GM21576 (cell line): ENCODE measurements around the gene NKX6-2.

ENCODE experiments used
- ATAC-seq: cut with Tn5 transposase; IDR thresholded peaks from one replicate; pipeline ENCODE4 v1.9.1; 2021; ENCODE audit warnings: mild to moderate bottlenecking, moderate library complexity; ENCODE audit not compliant: unreplicated experiment

Gene NKX6-2

DNA sequence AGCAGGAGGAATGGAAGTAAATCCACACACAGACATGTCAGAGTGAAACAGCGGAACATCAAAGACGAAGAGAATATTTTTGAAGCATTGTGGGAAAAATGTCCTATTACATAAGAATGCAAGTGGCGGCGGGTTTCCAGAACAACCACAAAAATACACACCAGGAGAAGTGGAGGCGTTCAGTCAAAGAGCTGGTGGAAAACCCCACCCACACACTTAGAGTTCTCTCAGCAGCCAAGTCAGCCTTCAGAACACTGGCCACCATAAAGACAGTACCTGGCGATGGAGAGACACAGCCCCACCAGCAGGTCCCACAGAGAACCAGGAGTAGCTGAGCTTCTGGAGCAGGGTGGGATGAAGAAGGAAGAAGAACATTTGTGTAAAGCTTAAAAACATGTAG is 23.7 kb downstream of the NKX6-2 start:
- no peak for ATAC-seq

DNA sequence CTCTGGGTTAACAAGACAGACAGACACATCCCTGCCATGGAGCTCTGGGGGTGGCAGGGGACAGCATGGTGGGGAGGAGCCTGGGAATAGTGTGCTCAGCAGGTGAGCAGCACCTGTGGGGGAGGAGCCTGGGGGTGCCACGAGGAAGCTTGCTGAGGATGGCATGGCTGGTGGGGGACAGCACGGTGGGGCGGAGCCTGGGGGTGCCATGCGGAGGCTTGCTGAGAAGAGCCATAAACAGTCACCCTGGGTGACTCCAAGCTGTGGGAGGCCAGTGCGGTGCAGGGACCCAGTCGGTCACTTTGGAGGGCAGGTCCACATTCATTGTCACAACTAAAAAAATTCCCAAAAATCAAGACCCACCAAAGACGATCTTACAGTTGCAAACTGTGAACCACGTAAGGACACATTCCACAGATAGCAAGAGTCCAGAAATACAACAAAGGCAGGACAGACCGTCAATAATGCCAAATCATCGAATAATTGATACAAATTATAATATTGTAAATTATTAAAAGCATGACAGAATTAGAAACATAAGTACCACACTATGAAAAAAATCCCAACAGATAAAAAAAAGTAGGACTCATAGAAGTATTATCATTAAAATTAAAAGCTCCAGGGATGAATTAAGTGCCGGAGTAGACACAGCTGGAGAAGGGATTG is 24.4 kb downstream of the NKX6-2 start:
- no peak for ATAC-seq

DNA sequence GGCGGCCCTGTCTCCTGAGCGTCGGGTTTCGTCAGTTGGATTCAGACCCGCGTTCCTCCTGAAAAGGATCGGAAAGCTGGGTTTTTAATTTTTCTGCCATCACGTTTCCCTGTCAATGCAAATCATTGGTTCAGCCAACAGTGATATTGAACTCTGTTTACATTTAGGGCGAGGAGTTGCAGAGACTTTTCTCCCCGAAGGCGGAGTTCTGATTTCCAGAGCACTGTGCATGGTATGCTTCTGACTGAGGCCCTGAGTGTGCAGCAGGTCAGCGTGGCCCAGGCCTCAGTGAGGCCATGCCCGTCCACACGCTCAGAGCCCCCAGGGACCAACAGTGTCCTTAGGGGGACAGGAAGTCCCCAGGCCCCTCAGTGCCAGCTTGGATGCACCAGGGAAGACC is 27.1 kb downstream of the NKX6-2 start:
- ATAC-seq, result no peak

- no peak for ATAC-seq
Observed at GRCh38 chr10:132757171-132757570, 28.8 kb downstream of the NKX6-2 start.

GRCh38 chr10:132756591-132756990 is 29.4 kb downstream of the NKX6-2 start:
- ATAC-seq, result no peak

DNA sequence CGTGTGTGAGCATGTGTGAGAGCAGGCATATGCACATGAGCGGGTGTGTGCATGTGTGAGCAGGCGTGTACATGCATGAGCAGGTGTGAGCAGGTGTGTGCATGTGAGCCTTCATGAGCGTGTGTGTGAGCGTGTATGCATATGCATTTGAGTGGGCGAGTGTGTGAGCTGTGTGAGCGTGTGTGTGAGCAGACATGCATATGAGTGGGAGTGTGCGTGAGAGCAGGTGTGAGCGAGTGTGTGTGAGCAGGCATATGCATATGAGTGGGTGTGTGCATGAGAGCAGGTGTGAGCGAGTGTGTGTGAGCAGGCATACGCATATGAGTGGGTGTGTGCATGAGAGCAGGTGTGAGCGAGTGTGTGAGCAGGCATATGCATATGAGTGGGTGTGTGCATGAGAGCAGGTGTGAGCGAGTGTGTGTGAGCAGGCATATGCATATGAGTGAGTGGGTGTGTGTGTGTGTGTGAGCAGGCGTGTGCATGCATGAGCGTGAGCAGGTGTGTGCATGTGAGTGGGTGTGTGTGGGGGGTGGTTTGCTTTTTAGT is 30.7 kb downstream of the NKX6-2 start:
- ATAC-seq, result no peak

GRCh38 chr10:132754071-132754470 is 31.9 kb downstream of the NKX6-2 start:
- ATAC-seq, result no peak

DNA sequence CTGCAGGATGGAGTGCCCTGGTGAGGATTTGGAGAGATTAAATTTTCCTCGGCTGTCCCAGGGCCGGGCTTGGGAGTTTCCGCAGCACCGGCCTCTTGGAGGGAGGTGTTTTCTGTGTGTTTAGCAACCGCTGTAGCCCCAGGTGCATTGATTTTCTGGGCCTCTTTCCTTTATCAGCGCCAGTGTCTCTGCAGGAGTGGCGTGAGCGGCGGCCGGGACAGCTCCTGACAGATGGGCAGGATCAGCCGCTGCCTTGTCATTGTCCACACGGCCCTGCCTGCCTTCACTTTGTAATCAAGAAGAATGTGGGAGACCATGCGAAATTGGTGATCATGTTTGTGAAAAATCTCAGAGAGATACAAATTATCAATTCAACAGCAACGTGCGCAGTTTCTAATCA is 32.4 kb downstream of the NKX6-2 start:
- ATAC-seq, result no peak

- no peak for ATAC-seq
Observed at GRCh38 chr10:132752961-132753360, 33.0 kb downstream of the NKX6-2 start.

DNA sequence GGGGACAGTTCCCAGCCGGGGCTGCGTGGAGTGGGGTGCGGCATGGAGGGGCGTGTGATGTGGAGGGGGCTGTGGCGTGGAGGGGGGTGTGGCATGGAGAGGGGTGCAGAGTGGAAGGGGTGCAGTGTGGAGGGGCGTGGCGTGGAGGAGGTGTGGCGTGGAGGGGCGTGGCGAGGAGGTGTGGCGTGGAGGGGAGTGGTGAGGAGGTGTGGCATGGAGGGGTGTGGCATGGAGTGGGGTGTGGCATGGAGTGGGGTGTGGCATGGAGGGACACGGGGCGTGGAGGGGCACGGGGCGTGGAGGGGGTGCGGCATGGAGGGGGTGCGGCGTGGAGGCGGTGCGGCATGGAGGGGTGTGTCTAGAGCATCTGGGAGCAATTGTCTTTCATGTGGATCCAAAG is 33.6 kb downstream of the NKX6-2 start:
- no peak for ATAC-seq

DNA sequence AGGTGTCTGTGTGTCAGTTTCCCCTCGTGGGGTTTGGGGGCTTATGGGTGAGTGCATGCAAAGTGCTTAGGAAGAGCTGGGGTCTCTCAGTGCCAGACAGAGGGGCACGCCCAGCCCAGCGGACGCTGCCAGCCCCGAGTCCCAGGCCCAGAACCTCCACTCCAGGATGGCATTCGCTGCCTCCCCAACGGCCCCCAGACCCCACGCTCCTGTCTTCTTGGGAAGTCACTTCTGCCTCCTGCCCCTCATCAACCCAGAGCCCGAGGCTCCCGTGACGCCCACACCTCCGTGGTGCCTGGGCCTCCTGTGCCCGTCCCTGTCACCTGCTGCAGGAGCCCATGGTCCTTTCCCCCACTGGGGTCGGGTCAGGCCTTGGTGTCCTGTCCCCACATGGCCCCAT is 35.0 kb downstream of the NKX6-2 start:
- no peak for ATAC-seq

DNA sequence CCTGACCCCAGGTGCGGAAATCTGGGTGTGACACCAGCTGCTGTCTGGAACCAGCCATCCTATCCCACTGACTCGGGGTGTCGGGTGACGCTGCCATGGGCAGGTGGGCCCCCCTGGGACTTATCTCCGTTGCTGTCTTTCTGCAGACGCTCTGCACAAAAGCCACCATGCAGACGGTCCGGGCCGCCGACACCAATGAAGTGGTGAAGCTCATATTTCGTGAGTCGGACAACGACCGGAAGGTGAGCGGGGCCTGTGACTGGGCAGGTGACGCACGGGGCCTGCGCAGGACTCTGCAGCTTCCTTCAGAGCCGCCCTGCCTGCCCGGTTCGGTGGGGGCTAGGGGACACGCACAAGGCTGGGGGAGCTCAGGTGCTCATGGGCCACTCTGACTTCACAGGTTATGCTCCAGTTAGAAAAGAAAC is 36.6 kb downstream of the NKX6-2 start:
- ATAC-seq, result no peak

GRCh38 chr10:132748545-132749370 is 37.2 kb downstream of the NKX6-2 start:
- ATAC-seq, result no peak

GRCh38 chr10:132748135-132748534 is 37.8 kb downstream of the NKX6-2 start:
- no peak for ATAC-seq

DNA sequence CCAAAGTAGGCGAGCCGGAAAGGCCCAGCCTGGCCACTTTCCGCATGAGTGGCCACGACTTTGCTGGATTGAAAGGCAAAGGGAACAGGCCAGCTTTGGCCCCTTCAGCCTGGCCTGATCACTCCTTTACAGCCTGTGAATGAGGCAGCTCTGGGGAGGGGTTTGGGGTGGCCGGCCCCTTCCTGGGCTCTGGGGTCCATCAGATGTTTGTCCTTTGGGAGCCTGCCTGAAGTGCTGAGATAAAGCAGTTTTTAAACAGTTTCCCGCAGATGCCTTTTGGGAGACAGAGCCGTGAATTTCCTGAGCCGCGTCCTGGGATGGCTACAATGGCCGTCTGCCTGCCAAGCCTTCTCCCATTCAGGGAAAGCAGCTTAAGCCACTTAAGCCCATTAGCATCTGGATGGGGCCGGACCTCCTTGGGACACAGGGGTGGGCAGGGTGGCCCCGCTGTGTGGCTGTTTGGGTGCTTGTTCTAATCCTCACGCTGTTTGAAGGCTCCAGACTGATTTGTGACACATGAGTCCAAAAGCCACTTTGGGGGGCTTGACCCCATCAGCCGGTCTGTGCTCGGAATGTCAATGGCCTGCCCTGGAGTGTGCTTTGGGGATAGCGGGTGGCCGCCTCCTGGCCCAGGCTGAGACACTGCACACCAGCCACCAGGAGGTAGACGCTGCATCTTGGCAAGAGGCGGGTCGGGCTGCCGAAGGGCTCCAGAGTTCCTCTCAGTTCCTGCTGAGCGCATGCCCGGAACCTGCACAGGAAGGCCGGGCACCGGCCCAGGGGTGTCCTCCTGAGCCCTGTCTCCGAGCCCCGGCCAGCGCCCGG is 38.9 kb downstream of the NKX6-2 start:
- ATAC-seq, result no peak

DNA sequence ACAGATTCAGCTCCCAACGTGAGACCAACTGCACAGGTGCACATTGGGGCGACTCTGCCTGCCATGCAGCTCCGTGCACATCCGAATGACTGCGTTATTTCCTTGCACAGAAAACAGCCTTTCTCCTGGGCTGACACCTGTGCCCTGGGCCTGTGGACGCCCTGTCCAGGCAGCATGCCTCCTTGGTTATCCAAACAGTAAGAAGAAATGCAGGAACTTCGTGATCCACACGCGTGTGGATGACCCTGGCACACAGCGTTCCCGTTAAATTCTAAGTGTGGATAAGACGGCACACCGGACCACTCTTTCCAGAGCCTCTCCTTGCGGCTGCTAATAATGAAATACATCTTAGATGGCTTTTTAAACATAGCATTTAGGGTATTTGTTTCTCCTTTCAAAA is 39.6 kb downstream of the NKX6-2 start:
- no peak for ATAC-seq

DNA sequence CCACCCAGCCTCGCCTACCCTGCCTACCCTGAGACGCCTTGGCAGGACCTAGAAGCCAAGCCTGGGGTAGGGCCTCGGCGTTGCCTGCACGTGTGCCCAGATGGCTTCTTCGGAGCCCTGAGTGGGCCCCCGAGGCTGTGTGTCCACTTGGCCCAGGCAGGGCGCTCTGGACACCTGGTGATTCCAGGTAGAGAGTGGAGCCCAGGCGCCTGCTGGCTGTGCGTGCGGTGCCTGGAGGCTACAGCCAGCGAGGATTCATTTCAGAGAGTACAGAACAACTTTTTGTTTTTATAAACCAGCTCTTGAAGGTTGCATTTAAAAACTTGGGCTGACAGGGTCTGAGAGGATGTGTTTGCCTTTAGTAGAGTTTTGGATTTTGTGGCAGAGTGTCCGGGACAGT is 40.0 kb downstream of the NKX6-2 start:
- ATAC-seq, result no peak

GRCh38 chr10:132745511-132745910 is 40.4 kb downstream of the NKX6-2 start:
- ATAC-seq, result no peak

GRCh38 chr10:132744839-132745238 is 41.1 kb downstream of the NKX6-2 start:
- no peak for ATAC-seq

- no peak for ATAC-seq
Observed at GRCh38 chr10:132743925-132744490, 41.9 kb downstream of the NKX6-2 start.
